Skin epidermis (tissue), 12 donors: Measurements from ENCODE around the gene SLIT1.

Source experiments
- H3K27ac ChIP-seq, 21 experiments: fragments of 200-600 bp; sonication (generic) in 11 of 21; one replicate each; pipeline ENCODE4 v1.5.0; 2020; ENCODE audit warnings: mild to moderate bottlenecking in 3 of 21, inconsistent platforms in 2 of 21, moderate library complexity in 2 of 21
- H3K4me3 ChIP-seq, 7 experiments: fragments of 200-600 bp; sonication (generic) in 2 of 7; one replicate each; pipeline ENCODE4 v1.5.0; 2020; ENCODE audit warnings: inconsistent platforms in 2 of 7, mild to moderate bottlenecking in 2 of 7, moderate library complexity in 1 of 7

SLIT1 gene

DNA sequence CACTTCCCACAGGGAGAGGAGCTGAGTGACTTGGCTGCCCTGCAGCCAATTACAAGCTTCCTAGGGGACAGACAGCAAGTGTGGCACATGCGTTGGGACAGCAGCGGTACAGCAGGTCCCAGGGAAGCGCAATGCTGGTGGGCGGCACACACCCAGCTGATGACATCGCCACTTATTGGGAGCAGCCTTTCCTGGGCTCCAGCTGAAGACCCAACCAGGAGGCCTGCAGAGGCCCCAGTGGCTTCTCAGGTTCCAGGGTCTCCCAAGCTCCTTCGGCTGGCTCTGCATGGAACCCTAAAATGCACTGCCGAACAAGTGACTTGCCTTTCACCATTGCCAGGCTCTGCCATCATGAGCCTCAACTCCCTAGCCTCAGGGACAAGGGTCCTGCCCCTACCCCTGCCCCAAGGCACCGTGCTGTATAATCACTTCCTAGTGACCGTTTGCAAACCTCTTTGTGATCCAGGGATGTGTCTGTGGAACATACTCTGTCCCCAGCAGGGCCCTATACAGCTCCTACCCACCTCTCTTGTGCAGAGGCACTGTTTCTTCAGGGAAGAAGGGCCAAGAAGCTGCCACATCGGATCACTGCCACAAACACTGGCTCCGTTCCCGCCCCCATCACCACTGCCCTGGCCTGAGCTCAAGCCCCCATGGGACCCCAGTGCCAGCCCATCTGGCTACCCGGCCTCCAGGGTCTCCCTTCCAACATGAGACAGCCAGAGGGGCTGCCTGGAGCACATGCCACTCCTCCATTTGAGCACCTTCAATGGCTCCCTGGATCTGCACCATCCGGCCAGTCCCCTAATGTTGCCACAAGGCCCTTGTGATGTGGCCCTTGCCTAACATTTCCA is 19.3 kb upstream of the SLIT1 start:
- no peak overlapping the region for H3K4me3 ChIP-seq
- no peak overlapping the region for H3K27ac ChIP-seq

DNA sequence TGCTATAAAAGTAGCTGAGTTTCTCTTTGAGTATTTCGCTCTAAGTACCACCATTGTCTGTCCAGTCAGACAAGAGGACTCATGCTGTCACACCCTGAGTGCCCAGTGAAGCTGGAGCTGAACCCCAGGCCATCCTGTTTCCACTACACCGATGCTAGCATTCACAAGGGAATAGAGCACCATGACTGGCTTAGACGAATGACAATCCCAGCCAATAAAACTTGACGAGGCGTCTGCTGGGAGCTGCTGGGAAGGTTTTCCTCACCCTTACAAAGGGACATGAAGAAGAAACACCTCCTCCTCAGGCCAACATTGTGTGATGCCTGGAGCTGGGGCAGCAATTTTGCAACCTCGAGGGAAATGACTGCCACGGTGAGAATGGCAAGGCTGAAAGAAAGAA is 17.5 kb upstream of the SLIT1 start:
- Histone ChIP-seq H3K27ac (no peak overlapping the region), H3K4me3 (no peak overlapping the region)

DNA sequence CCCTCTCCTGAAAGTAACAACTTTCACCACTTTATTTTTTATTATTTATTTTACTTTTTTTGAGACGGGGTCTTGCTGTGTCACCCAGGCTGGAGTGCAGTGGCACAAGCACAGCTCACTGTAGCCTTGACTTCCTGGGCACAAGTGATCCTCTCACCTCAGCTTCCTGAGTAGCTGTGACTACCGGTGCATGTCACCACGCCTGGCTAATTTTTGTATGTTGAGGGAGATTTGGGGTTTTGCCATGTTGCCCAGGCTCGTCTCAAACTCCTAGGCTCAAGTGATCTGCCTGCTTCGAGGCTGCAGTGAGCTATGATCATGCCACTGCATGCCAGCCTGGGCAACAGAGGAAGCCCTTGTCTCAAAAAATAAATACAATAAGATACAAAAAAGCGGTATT is 14.9 kb upstream of the SLIT1 start:
- Histone ChIP-seq H3K4me3 (no peak overlapping the region), H3K27ac (no peak overlapping the region)

DNA sequence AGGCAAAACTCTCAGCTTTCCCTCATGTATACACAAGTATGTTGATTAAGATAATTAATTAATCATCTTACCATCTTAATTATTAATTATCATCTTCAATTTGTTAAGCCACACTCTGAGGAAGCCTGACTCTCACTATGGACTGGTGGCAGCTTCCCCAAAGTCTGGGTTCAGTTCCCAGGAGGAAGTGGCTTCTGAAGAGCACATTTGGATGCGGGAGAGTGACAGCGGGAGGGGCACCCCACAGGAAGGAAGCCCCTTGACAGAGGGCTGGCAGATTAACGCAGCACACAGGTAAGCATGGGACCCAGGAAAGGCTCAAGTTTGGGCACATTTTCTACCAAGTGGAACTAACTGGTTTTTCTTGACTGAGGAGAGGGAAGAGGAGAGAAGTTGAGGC is 13.4 kb upstream of the SLIT1 start:
- no peak overlapping the region for H3K4me3 ChIP-seq

DNA sequence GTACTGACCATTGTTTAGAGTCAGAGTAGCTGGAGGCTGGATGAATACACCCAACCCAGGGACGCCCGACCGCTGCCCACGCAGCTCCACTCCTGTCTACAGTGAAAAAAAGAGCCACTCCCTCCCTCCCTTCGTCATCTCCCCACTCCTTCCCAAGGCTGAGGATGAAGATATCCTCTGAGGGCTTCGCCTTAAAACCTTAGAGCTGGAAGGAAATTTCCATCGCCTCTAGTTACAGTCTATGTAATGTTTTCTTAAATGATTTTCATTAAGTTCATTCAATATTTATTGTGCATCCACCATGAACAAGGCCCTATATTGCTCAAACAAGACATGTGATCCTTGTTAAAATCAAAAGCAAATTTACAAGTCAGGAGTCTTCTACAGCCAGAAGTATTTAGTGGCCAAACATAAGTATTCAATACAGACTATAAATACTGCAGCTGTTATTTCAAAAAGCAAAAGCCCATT is 11.3 kb upstream of the SLIT1 start:
- no peak overlapping the region for H3K27ac ChIP-seq
- no peak overlapping the region for H3K4me3 ChIP-seq

More for the DNA sequence above, 13.4 kb upstream of the SLIT1 start:
- H3K27ac ChIP-seq: no peak overlapping the region

DNA sequence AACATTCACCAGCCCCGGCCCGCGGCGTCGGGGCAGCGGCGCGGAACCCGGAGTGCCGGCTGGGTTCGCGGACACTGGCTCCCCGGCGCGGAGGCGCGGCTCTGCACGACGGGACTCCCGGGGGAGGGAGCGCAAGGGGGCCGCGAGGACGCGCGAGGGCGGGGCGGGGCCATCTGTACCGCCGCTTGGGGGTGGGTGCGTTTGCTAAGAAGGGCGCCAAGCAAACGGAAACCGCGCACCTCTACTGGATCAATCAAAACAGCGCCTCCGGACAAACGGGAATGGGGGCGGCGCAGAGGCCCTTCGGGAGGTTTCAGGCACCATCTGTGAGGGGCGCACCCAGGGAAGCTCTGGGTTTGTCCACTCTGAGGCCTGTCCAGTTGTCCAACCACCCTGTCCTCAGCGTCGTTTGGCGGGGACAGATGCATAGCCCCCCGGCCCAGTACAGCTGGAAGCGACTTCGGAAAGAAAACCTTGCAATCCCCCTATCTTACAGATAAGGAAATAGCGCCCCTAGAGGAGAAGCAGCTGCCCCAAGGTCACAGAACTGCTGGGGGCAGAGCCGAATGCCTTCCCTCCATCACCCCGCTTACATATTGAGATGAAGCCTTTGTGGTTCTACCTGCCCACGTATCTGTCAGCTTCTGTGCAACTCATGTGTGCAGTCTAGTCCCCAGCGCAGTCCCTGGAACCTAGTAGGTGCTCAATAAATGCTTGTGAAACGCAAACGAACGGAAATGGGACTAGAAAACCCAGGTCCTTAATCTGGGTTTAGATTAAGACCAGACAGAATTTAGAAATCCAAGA is 10.7 kb upstream of the SLIT1 start:
- peak overlapping the region in 1 of 21 experiments; percentile 13 for H3K27ac ChIP-seq
- peak overlapping the region; percentile 22 to 43 (median 33) for H3K4me3 ChIP-seq

DNA sequence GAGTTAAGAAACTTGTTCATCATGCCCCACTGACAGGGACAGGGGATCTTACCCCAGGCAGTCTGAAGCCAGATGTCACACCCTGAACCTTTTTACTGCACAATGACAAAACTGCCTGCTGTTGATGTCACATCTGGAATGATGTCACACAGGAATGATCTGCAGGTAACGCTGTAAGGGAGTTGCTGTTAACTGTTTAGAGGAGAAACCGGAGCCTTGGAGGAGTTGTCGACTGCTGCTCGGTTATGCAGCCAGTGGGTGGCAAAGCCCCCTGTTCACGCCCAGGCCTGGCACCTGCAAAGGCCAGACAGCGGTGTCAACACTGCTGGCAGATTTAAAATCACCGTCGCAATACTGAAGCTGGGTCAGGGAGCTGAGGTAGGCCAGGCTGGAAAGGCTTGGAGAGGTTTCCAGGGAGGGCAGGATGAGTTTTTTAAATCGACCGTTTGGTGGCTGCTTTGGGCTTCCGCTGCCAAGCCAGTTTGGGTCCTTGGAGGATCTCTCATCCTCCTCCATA is 10.0 kb upstream of the SLIT1 start:
- H3K27ac ChIP-seq: no peak overlapping the region
- H3K4me3 ChIP-seq: peak overlapping the region in 6 of 7 experiments; percentile 22 to 43 (median 34)

DNA sequence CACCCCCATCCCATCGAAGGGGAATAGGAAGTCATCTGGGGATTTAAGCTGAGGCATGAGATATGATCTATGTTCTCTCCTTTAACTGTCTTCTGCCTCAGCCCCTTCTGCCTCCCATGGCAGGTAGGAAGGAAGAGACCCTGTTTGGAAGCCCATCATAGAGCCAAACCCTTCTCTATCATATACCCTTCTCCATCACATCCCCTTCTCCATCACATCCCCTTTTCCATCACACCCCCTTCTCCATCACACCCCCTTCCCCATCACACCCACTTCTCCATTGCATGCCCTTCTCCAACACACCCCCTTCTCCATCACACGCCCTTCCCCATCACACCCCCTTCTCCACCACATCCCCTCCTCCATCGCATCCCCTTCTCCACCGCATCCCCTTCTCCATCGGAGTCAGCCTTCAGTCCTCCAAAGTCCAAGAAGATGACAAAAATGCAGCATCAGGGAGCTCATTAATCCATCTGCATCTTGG is 7.2 kb upstream of the SLIT1 start:
- H3K4me3 ChIP-seq: no peak overlapping the region
- no peak overlapping the region for H3K27ac ChIP-seq

DNA sequence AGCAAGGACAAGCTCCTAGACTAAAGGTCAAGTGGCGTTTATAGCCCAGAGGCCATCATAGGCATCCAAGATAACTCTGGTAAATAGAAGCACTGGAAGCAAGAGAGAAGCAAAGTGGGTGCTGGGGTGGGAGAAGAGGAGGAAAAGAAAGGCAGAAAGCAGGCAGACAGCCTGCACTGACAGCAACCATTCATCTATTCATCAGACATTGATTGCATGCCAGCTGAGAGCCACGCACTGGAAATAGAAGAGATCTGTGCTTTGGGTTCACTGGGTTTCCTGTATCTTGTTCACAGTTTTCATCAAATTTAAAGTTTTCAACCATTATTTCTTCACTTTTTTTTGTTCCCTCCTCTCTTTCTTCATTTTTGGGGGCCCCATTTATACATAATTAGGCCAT is 4.7 kb upstream of the SLIT1 start:
- Histone ChIP-seq H3K4me3 (no peak overlapping the region), H3K27ac (no peak overlapping the region)

DNA sequence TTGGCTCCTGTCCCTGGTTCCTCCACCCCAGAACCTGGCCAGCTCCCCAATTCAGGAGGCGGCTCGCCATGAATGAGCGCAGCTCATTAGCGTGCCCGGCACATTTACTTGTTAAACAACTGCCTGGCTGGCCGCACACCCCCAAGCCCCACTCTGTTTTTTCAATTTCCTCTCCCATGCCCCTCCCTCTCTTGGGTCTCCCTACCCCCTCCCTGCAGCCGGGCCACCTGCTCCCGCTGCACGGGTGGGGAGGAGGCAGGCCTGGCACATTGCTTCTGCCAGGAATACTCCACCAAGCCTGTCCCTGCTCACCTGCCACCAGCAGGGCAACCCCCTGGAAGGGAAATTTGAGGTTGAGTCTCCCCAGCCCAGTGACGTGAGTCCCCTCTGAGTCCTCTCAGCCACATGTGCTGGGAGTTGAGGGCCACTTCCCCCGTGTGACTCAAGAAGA is 2.5 kb upstream of the SLIT1 start:
- H3K27ac ChIP-seq: no peak overlapping the region
- no peak overlapping the region for H3K4me3 ChIP-seq

DNA sequence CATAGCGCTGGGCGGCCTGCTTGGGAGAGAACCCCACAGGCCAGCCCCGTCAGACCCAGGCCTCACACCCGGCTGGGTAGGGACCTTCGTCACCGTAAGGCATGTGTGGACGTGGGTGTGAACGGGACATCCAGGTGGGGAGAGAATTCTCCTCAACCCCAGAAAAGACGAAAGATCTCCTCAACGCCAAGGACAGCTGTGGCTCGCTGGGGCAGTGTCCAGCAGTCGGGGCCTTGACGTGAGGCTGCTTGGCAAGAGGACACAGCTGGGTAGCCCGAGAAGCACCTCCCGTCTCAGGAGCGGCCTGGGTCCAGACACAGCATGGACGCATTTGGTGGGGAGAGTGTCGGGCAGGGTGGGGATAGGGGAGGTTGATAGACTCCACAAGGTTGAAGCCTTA is 1.2 kb upstream of the SLIT1 start:
- H3K27ac ChIP-seq: no peak overlapping the region
- H3K4me3 ChIP-seq: no peak overlapping the region

DNA sequence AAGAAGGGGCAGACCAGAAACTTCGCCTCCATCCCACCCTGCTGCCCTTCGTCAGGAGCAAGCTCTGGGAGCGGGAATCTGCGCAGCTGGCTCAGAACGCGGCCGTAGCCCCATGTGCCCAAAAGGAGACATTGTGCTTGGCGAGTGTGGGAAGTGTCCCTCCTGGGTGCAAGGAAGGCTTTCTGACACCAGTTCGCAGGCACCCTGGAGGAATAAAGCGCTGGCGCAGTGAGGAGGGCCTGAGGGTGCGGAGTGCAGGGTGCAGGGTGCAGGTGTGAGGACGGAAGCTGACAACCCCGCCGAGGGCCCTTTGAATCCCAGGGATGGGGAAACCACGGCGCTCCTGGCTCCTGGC is 811 bp downstream of the SLIT1 start:
- Histone ChIP-seq H3K4me3 (no peak overlapping the region), H3K27ac (no peak overlapping the region)

DNA sequence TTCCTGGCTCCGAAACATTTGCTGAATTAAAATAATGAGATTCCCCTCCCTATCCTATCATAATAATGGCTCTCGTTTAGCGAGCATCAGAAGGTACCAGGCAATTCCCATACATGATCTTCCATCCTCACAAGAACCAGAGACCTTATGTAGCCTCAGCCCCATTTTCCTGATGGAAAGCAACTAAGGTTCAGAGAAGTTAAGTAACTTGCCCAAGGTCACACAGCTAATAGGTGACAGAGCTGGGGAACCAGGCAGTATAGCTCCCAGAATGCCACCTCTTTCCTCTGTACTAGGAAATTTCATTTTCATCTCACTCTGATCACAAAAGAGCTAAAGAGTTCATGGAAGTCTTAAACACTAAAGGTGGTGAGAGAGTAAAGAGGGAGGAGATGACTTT is 2.4 kb downstream of the SLIT1 start:
- H3K27ac ChIP-seq: no peak overlapping the region
- H3K4me3 ChIP-seq: no peak overlapping the region

DNA sequence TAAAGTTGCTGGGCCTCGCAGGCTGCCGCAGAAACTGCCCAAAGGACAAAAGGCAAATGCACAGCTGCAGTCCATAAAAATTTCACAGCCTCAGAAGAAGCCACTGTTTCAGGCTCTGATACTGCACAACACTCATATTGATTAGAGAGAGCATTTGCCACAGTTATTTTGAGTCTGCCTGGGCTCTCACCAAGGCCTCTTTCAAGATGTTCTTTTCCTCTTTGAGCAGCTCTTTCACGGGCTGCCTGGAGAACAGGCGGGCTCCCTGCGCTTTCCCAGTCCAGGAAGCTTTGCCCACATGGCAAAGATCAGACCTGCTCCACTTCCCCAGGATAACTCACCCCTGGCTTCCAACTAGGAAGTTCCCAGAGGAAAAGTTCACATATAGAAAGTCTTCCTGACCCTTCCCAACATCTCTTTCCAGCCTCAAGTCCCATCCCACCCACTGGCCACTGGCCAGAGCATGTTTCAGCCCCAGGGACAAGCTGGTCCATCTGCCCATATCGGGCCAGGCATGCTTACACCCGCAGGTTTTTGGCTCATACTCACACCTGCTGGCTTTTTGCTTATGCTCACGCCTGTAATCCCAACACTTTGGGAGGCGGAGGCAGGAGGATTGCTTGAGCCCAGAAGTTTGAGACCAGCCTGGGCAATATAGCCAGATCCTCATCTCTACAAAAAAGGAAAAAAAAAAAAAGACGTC is 3.3 kb downstream of the SLIT1 start:
- no peak overlapping the region for H3K4me3 ChIP-seq
- no peak overlapping the region for H3K27ac ChIP-seq

DNA sequence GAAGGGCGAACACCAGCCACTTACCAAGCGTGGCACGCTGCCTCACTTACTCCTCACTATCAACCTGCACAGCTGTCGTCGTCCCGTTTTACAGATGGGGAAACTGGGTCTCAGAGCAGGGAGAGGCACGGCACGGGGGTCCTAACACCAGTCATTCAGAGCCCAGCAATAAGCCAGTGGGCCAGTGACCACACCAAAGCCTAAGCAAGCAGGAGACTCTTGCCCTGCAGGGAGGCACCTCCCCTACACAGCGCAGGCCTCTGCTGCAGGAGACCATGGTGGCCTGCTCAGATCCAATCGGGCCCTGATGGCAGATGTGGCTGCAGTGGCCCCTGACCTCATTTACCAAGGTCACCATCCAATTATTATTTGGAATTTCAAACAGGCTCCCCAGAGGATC is 4.8 kb downstream of the SLIT1 start:
- H3K4me3 ChIP-seq: no peak overlapping the region
- H3K27ac ChIP-seq: no peak overlapping the region

DNA sequence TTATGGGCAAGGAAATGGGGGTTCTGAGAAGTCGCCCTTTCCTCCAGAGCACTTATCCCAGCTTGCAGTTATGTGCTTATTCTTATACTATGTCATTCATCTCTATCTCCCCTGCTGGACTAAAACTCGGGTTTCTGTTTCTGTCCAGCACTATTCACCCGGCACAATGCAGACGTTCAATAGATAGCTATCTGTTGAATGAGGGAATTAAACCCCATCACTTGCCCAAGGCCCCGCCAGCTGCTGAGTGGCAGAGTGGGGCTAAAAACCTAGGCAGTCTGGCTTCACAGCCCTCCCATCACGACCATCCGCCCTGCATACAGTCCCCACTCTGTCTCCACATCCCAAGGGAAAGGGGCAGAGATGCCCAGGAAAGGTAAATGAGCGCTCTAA is 5.4 kb downstream of the SLIT1 start:
- Histone ChIP-seq H3K4me3 (no peak overlapping the region), H3K27ac (no peak overlapping the region)

DNA sequence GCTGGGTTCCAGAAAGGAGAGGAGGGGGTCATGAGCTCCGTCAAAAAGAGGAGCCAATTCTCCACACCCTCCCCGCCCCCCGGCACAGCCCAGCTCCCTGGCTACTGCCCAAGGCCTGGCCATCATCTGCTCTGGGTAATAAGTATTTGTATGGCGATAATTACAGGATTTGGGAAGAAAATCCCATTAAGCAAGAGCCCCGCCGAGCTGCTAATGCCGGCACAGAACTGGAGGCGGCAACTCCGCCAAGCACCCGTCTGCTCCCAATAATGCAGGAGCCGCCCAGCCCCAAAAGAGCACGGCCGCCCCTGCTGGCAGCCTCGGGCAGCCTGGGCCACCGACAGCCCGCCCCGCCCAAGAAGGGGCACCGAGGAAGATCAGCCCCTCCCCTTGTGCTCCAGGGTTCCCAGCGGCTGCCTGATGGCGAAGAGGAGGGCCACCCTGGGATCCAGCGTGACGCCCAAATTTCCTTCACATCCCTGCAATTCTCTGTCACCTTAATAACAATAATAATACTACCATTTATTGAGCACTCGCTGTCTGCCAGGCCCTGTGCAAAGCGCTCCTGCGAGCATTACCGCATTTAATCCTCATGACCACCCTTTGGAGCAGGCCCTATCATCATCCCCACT is 5.9 kb downstream of the SLIT1 start:
- H3K27ac ChIP-seq: no peak overlapping the region
- no peak overlapping the region for H3K4me3 ChIP-seq

DNA sequence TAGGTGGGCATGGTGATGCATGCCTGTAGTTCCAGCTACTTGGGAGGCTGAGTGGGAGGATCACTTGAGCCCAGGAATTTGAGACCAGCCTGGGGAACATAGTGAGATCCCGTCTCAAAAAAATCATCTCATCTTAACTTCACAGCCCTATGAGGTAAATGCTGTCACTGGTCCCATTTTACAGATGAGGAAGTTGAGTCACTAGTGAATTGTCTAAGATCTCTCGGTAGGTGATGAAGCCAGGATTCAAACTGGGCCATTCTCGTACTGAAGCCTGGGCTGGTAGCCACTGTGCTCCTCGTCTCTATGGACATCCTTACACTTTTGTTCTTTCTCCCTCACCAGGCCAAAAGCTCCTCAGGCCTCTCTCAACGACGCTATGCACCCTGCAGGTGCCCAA is 6.4 kb downstream of the SLIT1 start:
- H3K4me3 ChIP-seq: no peak overlapping the region
- no peak overlapping the region for H3K27ac ChIP-seq

DNA sequence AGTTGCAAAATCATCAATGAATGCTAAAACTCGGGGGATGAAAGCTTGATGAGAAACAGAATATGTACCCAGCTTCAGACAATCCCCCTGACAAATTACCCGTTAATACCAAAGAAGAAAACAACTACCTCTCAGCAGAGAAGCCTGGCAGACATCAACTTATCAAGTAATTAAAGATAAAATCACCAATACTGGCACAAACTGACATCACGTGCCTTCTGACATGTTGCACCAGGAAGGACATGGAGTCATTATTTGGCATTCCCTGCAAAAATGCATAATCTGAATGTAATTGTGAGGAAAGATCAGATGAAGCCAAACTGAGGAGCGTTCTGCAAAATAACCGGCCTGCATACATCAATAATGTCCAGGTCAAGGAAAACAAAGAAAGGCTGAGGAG is 7.7 kb downstream of the SLIT1 start:
- H3K27ac ChIP-seq: no peak overlapping the region
- H3K4me3 ChIP-seq: no peak overlapping the region

DNA sequence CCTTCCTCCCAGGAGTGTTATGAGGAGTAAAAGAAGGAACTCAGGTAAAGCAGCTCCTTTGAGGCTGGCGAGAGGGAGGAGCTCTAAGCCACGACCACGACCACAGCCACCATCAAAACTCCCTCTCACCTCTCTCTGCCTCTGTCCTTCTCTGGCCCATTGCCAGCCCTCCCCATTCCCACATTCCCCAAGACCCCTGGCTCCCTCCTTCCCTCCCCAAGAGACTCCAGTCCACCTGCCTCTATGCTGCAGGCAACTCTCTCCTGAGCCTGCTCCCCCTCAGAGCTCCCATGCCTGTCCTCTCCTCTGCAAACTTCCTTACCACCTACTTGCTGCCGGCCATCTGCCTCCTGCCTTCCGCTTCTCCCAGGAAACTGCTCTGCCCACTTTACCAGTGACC is 9.5 kb downstream of the SLIT1 start:
- Histone ChIP-seq H3K27ac (no peak overlapping the region), H3K4me3 (no peak overlapping the region)
